ENCODE measurements around the gene FHAD1. TPM values are rescaled to one million over a fixed set of nuclear protein-coding genes. Genes with fewer than 3 reads are reported as not detected.

Gene FHAD1
- total RNA-seq, 1 experiment from 2014 or later = not detected

DNA sequence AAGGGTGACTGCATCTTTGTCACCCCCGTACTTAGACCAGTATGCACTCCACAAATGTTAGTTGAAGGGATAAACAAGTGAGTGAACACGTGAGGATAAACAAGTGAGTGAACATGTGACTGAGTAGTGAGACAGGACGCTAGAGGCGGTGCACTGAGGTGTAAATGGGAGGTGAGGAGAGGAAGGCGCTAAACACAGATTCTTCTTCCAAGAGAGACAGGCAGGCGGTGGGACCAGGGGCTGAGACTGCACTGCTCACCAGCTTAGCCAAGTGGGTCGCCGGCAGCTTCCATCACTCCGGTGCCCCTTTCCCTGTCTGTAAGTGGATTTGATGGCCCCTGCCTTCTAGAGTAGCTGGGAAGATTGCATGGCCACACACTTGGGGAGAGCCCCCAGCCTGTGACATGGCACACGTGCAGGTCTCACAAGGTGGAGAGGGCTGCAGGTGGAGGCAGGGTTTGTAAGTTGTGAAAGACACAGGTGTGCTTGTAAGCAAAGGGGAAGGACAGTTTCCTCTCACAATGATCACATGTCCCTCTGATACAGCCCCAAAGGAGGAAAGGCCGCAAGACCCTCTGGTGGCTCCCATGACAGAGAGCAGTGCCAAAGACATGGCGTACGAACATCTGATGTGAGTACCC, 115.2 kb downstream of the FHAD1 start:
- Mint-ChIP-seq H3K36me3 (ENCODE audit: insufficient read depth, unreplicated experiment) (no peaks in the 10 kb centered on the region), H3K27ac (ENCODE audit: low read depth, unreplicated experiment) (no peak overlapping the region), H3K27me3 (ENCODE audit: insufficient read depth, unreplicated experiment) (no peaks in the 10 kb centered on the region), H3K4me3 (ENCODE audit: unreplicated experiment) (no peak overlapping the region), H3K4me1 (ENCODE audit: insufficient read depth, unreplicated experiment) (peaks cover 6% of the 10 kb centered on the region), H3K9me3 (ENCODE audit: unreplicated experiment) (no peaks in the 10 kb centered on the region)
- ChIA-PET CTCF (interaction anchor here (0.6 kb wide), 1 partner anchor 451 kb away, joined by 3 read pairs; no protein-coding TSS in a partner anchor), POLR2A (interaction anchor here (0.6 kb wide), 1 partner anchor 29 kb away, joined by 3 read pairs; no protein-coding TSS in a partner anchor)
- no peak for DNase-seq (ENCODE audit: unreplicated experiment)
- no TSS peak for BruUV-seq (replicated peaks)
- TF ChIP-seq CTCF (IDR thresholded peaks at IDR 0.05; ENCODE audit: unreplicated experiment) = no peak
- intact Hi-C loops (cut with micrococcal nuclease) = no loop called here

DNA sequence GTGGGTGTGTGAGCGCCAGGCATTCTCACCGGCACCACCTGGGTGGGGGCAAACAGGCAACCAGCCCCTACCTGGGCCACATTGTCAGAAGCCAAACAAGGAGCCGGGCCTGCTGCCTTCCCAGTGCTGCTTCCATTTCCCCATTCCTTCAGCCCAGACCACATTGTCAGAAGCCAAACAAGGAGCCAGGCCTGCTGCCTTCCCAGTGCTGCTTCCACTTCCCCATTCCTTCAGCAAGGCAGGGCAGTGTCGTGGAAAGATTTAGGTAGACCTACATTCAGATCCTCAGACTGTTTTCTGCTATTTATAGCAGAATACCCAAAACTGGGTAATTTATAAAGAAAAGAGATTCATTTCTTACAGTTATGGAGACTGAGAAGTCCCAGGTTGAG, 115.7 kb downstream of the FHAD1 start:
- BruUV-seq (replicated peaks) = no TSS peak
- no peaks in the 10 kb centered on the region for H3K36me3 Mint-ChIP-seq (ENCODE audit: insufficient read depth, unreplicated experiment)
- H3K9me3 Mint-ChIP-seq (ENCODE audit: unreplicated experiment) = no peaks in the 10 kb centered on the region
- H3K27me3 Mint-ChIP-seq (ENCODE audit: insufficient read depth, unreplicated experiment) = no peaks in the 10 kb centered on the region
- no peak for DNase-seq (ENCODE audit: unreplicated experiment)
- no peak for TF ChIP-seq CTCF (IDR thresholded peaks at IDR 0.05; ENCODE audit: unreplicated experiment)
- no peak overlapping the region for H3K27ac Mint-ChIP-seq (ENCODE audit: low read depth, unreplicated experiment)
- H3K4me3 Mint-ChIP-seq (ENCODE audit: unreplicated experiment) = no peak overlapping the region
- intact Hi-C loops (cut with micrococcal nuclease) = no loop called here
- ChIA-PET POLR2A (no interaction called here), CTCF (interaction anchor here (0.6 kb wide), 1 partner anchor 451 kb away, joined by 3 read pairs; no protein-coding TSS in a partner anchor)
- H3K4me1 Mint-ChIP-seq (ENCODE audit: insufficient read depth, unreplicated experiment) = peaks cover 6% of the 10 kb centered on the region

DNA sequence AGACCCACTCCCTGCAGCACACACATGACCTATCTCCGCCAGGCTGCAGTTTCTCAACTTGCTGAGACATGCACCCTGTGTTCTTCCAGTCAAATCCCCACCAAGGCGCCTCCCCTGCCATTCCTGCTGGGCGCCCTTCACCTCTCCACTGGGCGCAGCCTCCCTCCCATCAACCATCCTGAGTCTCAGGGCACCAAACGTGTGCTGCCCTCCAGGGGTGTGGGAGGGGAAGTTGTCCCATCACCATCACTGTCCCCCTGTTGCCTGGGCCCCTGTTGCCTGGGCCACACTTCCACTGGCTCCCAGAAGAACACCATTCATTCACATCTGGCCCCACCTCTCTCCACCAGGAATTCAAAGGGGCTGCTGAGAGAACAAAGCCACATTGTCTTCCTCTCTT, 117.7 kb downstream of the FHAD1 start:
- ChIA-PET POLR2A (no interaction called here), CTCF (no interaction called here)
- Mint-ChIP-seq H3K27ac (ENCODE audit: low read depth, unreplicated experiment) (no peak overlapping the region), H3K9me3 (ENCODE audit: unreplicated experiment) (no peaks in the 10 kb centered on the region), H3K36me3 (ENCODE audit: insufficient read depth, unreplicated experiment) (no peaks in the 10 kb centered on the region), H3K4me1 (ENCODE audit: insufficient read depth, unreplicated experiment) (no peaks in the 10 kb centered on the region), H3K4me3 (ENCODE audit: unreplicated experiment) (no peak overlapping the region), H3K27me3 (ENCODE audit: insufficient read depth, unreplicated experiment) (no peaks in the 10 kb centered on the region)
- DNase-seq (ENCODE audit: unreplicated experiment) = peak; percentile 53
- intact Hi-C loops (cut with micrococcal nuclease) = loop anchor here (2.0 kb wide), 1 partner anchor 42 kb away; no protein-coding TSS in a partner anchor
- no peak for TF ChIP-seq CTCF (IDR thresholded peaks at IDR 0.05; ENCODE audit: unreplicated experiment)
- no TSS peak for BruUV-seq (replicated peaks)

DNA sequence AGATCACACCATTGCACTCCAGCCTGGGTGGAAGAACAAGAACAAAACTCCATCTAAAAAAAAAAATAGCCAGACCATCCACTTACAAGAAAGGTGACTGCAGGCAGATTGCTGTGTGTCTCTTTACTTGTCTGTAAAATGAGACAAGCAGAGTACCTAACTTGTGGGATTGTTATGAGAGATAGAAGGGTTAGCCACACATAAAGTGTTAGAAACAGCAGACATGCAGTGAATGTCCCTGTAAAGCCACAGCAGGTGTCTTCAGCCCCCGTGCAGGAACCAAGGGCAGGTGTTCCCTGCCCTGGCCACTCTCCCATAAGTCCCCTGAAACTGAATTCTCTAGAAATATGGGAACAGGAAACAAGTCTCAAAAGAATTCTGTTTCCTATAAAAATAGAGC, 121.9 kb downstream of the FHAD1 start:
- ChIA-PET CTCF (no interaction called here), POLR2A (no interaction called here)
- DNase-seq (ENCODE audit: unreplicated experiment) = no peak
- Mint-ChIP-seq H3K4me3 (ENCODE audit: unreplicated experiment) (no peak overlapping the region), H3K27ac (ENCODE audit: low read depth, unreplicated experiment) (no peak overlapping the region), H3K9me3 (ENCODE audit: unreplicated experiment) (no peaks in the 10 kb centered on the region), H3K4me1 (ENCODE audit: insufficient read depth, unreplicated experiment) (no peaks in the 10 kb centered on the region), H3K36me3 (ENCODE audit: insufficient read depth, unreplicated experiment) (no peaks in the 10 kb centered on the region), H3K27me3 (ENCODE audit: insufficient read depth, unreplicated experiment) (no peaks in the 10 kb centered on the region)
- intact Hi-C loops (cut with micrococcal nuclease) = no loop called here
- TF ChIP-seq CTCF (IDR thresholded peaks at IDR 0.05; ENCODE audit: unreplicated experiment) = no peak
- BruUV-seq (replicated peaks) = no TSS peak

Measured in MCF 10A (cell line).